GM18870 (cell line): ENCODE measurements around the gene FRMD3.

ENCODE experiments used
- ATAC-seq: cut with Tn5 transposase; IDR thresholded peaks from one replicate; pipeline ENCODE4 v1.9.1; 2021; ENCODE audit warnings: moderate library complexity; ENCODE audit not compliant: unreplicated experiment

The FRMD3 gene

GRCh38 chr9:83342731-83343130, 195.5 kb downstream of the FRMD3 start:
- ATAC-seq = no peak

- no peak for ATAC-seq
Measured at GRCh38 chr9:83342006-83342405, 196.2 kb downstream of the FRMD3 start.

- ATAC-seq = no peak
Measured at GRCh38 chr9:83340451-83340850, 197.8 kb downstream of the FRMD3 start.

GRCh38 chr9:83339435-83339834, 198.8 kb downstream of the FRMD3 start:
- ATAC-seq = no peak

- ATAC-seq = no peak
Measured at GRCh38 chr9:83336706-83337105, 201.5 kb downstream of the FRMD3 start.

- ATAC-seq = no peak
Measured at GRCh38 chr9:83334320-83334719, 203.9 kb downstream of the FRMD3 start.

GRCh38 chr9:83330207-83331196, 207.7 kb downstream of the FRMD3 start:
- no peak for ATAC-seq

GRCh38 chr9:83327750-83328622, 210.2 kb downstream of the FRMD3 start:
- ATAC-seq = no peak

GRCh38 chr9:83327323-83327722, 210.9 kb downstream of the FRMD3 start:
- ATAC-seq = no peak

- ATAC-seq = no peak
Measured at GRCh38 chr9:83323148-83323547, 215.1 kb downstream of the FRMD3 start.

GRCh38 chr9:83322438-83322837, 215.8 kb downstream of the FRMD3 start:
- no peak for ATAC-seq

GRCh38 chr9:83317244-83317643, 221.0 kb downstream of the FRMD3 start:
- no peak for ATAC-seq

- ATAC-seq = no peak
Measured at GRCh38 chr9:83315649-83316048, 222.6 kb downstream of the FRMD3 start.

- ATAC-seq = no peak
Measured at GRCh38 chr9:83313781-83314180, 224.4 kb downstream of the FRMD3 start.

- ATAC-seq = no peak
Measured at GRCh38 chr9:83312537-83312936, 225.7 kb downstream of the FRMD3 start.

- no peak for ATAC-seq
Measured at GRCh38 chr9:83307066-83307724, 231.0 kb downstream of the FRMD3 start.

GRCh38 chr9:83304686-83305085, 233.5 kb downstream of the FRMD3 start:
- ATAC-seq = no peak

GRCh38 chr9:83299571-83299970, 238.6 kb downstream of the FRMD3 start:
- ATAC-seq = peak; percentile 47

- no peak for ATAC-seq
Measured at GRCh38 chr9:83299094-83299493, 239.1 kb downstream of the FRMD3 start.

GRCh38 chr9:83296123-83296522, 242.1 kb downstream of the FRMD3 start:
- peak; percentile 72 for ATAC-seq

- ATAC-seq = no peak
Measured at GRCh38 chr9:83294816-83295215, 243.4 kb downstream of the FRMD3 start.
